ENCODE data around the gene TOR3A.

DNA sequence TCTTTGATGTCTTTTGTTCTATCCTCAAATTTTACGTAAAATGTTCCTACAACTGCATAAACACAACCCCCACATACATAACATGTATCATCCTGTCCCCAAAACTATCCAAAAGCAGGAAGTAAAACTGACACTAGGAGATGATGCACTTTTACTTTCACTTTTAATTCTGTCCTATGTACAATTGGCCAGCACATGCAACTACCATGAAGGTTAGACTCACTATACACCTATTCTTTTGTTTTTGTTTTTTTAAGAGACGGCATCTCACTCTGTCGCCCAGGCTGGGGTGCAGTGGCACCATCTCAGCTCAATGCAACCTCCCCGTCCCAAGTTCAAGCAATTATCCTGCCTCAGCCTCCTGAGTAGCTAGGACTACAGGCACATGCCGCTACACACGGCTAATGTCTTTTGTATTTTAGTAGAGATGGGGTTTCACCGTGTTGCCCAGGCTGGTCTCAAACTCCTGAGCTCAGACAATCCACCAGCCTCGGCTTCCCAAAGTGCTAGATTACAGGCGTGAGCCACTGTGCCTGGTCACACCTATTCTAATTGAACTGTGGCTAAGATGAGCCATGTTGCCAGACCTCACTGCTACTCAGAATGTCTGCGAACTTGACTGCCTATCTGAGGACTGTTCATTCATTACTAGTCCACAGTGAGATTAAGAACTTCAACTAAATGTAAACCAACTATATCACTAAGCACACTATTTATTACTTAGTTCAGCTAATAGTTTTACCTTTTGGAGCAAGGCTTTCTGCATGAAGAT lies 48.0 kb downstream of the TOR3A start:
- TF ChIP-seq, protein P1, sequence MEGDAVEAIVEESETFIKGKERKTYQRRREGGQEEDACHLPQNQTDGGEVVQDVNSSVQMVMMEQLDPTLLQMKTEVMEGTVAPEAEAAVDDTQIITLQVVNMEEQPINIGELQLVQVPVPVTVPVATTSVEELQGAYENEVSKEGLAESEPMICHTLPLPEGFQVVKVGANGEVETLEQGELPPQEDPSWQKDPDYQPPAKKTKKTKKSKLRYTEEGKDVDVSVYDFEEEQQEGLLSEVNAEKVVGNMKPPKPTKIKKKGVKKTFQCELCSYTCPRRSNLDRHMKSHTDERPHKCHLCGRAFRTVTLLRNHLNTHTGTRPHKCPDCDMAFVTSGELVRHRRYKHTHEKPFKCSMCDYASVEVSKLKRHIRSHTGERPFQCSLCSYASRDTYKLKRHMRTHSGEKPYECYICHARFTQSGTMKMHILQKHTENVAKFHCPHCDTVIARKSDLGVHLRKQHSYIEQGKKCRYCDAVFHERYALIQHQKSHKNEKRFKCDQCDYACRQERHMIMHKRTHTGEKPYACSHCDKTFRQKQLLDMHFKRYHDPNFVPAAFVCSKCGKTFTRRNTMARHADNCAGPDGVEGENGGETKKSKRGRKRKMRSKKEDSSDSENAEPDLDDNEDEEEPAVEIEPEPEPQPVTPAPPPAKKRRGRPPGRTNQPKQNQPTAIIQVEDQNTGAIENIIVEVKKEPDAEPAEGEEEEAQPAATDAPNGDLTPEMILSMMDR (IDR thresholded peaks at IDR 0.05 in 2 of 3, conservative IDR thresholded peaks at IDR 0.05 in 1 of 3; ENCODE audit: control insufficient read depth in 2 of 3, extremely low read depth in 1 of 3, insufficient read depth in 1 of 3, low read depth in 3 of 3, low read length in 3 of 3): no peak
- TF ChIP-seq HDAC2 (IDR thresholded peaks at IDR 0.05): no peak
- TF ChIP-seq GABPA (IDR thresholded peaks at IDR 0.05; ENCODE audit: low read depth): no peak
- no peak for TF ChIP-seq EZH2 (IDR thresholded peaks at IDR 0.05; ENCODE audit: borderline replicate concordance, control insufficient read depth, low read depth, low read length)
